Omental fat pad (tissue), 4 donors: ENCODE measurements around the gene ZBTB48. TPM values are rescaled to one million over a fixed set of nuclear protein-coding genes. Genes with fewer than 3 reads are reported as not detected.
"Not testable (repeated sequence)": the region's sequence is repeated elsewhere in the genome, so short reads cannot be mapped to it uniquely, and the experiment has no call there.

Source experiments
- ATAC-seq: fragments of 150-250 bp; one replicate; pipeline ENCODE4 v1.9.1; 2016; ENCODE audit warnings: mild to moderate bottlenecking, moderate library complexity; ENCODE audit not compliant: low FRiP score
- DNase-seq: peaks from one replicate; pipeline ENCODE4 v3.0.0-alpha.2; 2019; ENCODE audit warnings: low spot score
- CTCF ChIP-seq, 3 donors: fragments of 450-650 bp; IDR thresholded peaks; one replicate each; pipeline ENCODE4 v1.5.1; 2016 to 2017; ENCODE audit warnings: antibody characterized with exemption in 3 of 3, mild to moderate bottlenecking in 3 of 3, moderate library complexity in 2 of 3
- total RNA-seq, 4 donors: library from RNA; depleted of rRNA; stranded (reverse); fragments of >200 nt; gene quantifications; one replicate each; pipeline ENCODE4 v1.1.0, GENCODE V29; 2016

The ZBTB48 gene
- total RNA-seq, 4 donors from 2014 or later = 9.9 to 19.2 (median 13.4) TPM

GRCh38 chr1:6596886-6597776 lies 17.3 kb downstream of the ZBTB48 start:
- DNase-seq = no peak
- no peak for ATAC-seq
- no peak for TF ChIP-seq CTCF (IDR thresholded peaks at IDR 0.05)

GRCh38 chr1:6597777-6598131 lies 18.0 kb downstream of the ZBTB48 start:
- no peak for ATAC-seq
- no peak for DNase-seq
- TF ChIP-seq CTCF (IDR thresholded peaks at IDR 0.05) = no peak

- no peak for TF ChIP-seq CTCF (IDR thresholded peaks at IDR 0.05)
Measured at GRCh38 chr1:6599141-6599975, 19.6 kb downstream of the ZBTB48 start.

GRCh38 chr1:6599991-6600390 lies 20.2 kb downstream of the ZBTB48 start:
- DNase-seq, ATAC-seq: not testable (repeated sequence)

More at GRCh38 chr1:6599141-6599975, 19.6 kb downstream of the ZBTB48 start:
- ATAC-seq (no peak), DNase-seq (no peak)

- no peak for ATAC-seq
- no peak for TF ChIP-seq CTCF (IDR thresholded peaks at IDR 0.05)
- no peak for DNase-seq
Measured at GRCh38 chr1:6600410-6601048, 20.7 kb downstream of the ZBTB48 start.

- DNase-seq (peak; percentile 63), ATAC-seq (peak; percentile 50)
- TF ChIP-seq CTCF (IDR thresholded peaks at IDR 0.05) = no peak
Measured at GRCh38 chr1:6601049-6601922, 21.5 kb downstream of the ZBTB48 start.
